HG03103 (cell line): Measurements from ENCODE around the gene IL1R2.
"Not testable (repeated sequence)": the region's sequence is repeated elsewhere in the genome, so short reads cannot be mapped to it uniquely, and the experiment has no call there.

Experiments used
- ATAC-seq: cut with Tn5 transposase; IDR thresholded peaks from one replicate; pipeline ENCODE4 v1.9.1; 2021; ENCODE audit warnings: low read depth; ENCODE audit not compliant: unreplicated experiment

Gene IL1R2

GRCh38 chr2:102057502-102058292, 65.9 kb downstream of the IL1R2 start:
- no peak for ATAC-seq

GRCh38 chr2:102058293-102058833, 66.6 kb downstream of the IL1R2 start:
- no peak for ATAC-seq

- no peak for ATAC-seq
These were observed 67.4 kb downstream of the IL1R2 start for GRCh38 chr2:102059151-102059550.

- ATAC-seq = no peak
These were observed 68.3 kb downstream of the IL1R2 start for GRCh38 chr2:102060047-102060446.

GRCh38 chr2:102060792-102061191, 69.0 kb downstream of the IL1R2 start:
- ATAC-seq = no peak

- no peak for ATAC-seq
These were observed 69.5 kb downstream of the IL1R2 start for GRCh38 chr2:102061286-102061699.

- ATAC-seq = no peak
These were observed 70.4 kb downstream of the IL1R2 start for GRCh38 chr2:102061962-102062795.

GRCh38 chr2:102062802-102063201, 71.0 kb downstream of the IL1R2 start:
- ATAC-seq = no peak

- no peak for ATAC-seq
These were observed 71.7 kb downstream of the IL1R2 start for GRCh38 chr2:102063487-102063911.

- no peak for ATAC-seq
These were observed 72.3 kb downstream of the IL1R2 start for GRCh38 chr2:102063941-102064678.

GRCh38 chr2:102064679-102065674, 73.2 kb downstream of the IL1R2 start:
- ATAC-seq = no peak

- no peak for ATAC-seq
These were observed 74.0 kb downstream of the IL1R2 start for GRCh38 chr2:102065675-102066252.

GRCh38 chr2:102066554-102066953, 74.8 kb downstream of the IL1R2 start:
- ATAC-seq = no peak

GRCh38 chr2:102068126-102068525, 76.4 kb downstream of the IL1R2 start:
- not testable (repeated sequence) for ATAC-seq

- no peak for ATAC-seq
These were observed 77.7 kb downstream of the IL1R2 start for GRCh38 chr2:102069311-102069974.

GRCh38 chr2:102070058-102070642, 78.4 kb downstream of the IL1R2 start:
- ATAC-seq = no peak

GRCh38 chr2:102072741-102073140, 81.0 kb downstream of the IL1R2 start:
- ATAC-seq = no peak

- ATAC-seq = no peak
These were observed 81.5 kb downstream of the IL1R2 start for GRCh38 chr2:102073168-102073724.
